CD4-positive, alpha-beta T cell (primary cell): ENCODE data around the gene POLE. TPM values are rescaled to one million over a fixed set of nuclear protein-coding genes. Genes with fewer than 3 reads are reported as not detected.

ENCODE experiments used
- ATAC-seq: fragments of 200-7000 bp; cut with Tn5 transposase; one replicate; pipeline ENCODE4 v1.10.0; 2022; ENCODE audit warnings: mild to moderate bottlenecking; ENCODE audit not compliant: poor library complexity
- CTCF ChIA-PET: fragments of 350-600 bp; sonication (Branson Sonifier 250); formaldehyde crosslinking; loops from one replicate; lab custom pipeline; 2021; ENCODE audit warnings: antibody characterized with exemption, inconsistent platforms; lab: Charles Lee
- POLR2A ChIA-PET: fragments of 350-600 bp; sonication (Branson Sonifier 250); formaldehyde crosslinking; loops from one replicate; lab custom pipeline; 2021; ENCODE audit warnings: antibody characterized with exemption, inconsistent platforms; lab: Charles Lee
- DNase-seq, 14 experiments: peaks; one replicate each; pipeline ENCODE4 v3.0.0-alpha.2; 2013 to 2020; ENCODE audit warnings: mixed read lengths in 2 of 14
- H3K27ac ChIP-seq, 2 donors: one replicate each; pipeline versions ENCODE4 v1.5.1 to v1.7.0; 2013; ENCODE audit warnings: low read length in 2 of 2, low read depth in 1 of 2, mild to moderate bottlenecking in 1 of 2
- H3K27me3 ChIP-seq, 2 experiments: 1 replicate in 1 of 2; 2 replicates in 1 of 2; pipeline versions ENCODE4 v1.6.1 to v1.7.0; 2013; ENCODE audit warnings: low read length in 2 of 2, control low read depth in 1 of 2, mild to moderate bottlenecking in 1 of 2, moderate library complexity in 1 of 2; ENCODE audit not compliant: insufficient read depth in 2 of 2, control insufficient read depth in 1 of 2
- H3K36me3 ChIP-seq: one replicate; pipeline ENCODE4 v1.6.1; 2013; ENCODE audit warnings: low read length, control low read depth; ENCODE audit not compliant: insufficient read depth
- H3K4me1 ChIP-seq: one replicate; pipeline ENCODE4 v1.6.1; 2013; ENCODE audit warnings: low read length, control low read depth; ENCODE audit not compliant: insufficient read depth
- H3K4me3 ChIP-seq: one replicate; pipeline ENCODE4 v1.5.1; 2013; ENCODE audit warnings: mild to moderate bottlenecking, low read length, moderate library complexity
- H3K9me3 ChIP-seq, 2 experiments: 1 replicate in 1 of 2; 2 replicates in 1 of 2; pipeline versions ENCODE4 v1.6.1 to v1.7.0; 2013; ENCODE audit warnings: low read length in 2 of 2, mild to moderate bottlenecking in 2 of 2, control low read depth in 1 of 2, moderate library complexity in 1 of 2; ENCODE audit not compliant: control insufficient read depth in 1 of 2, insufficient read depth in 1 of 2
- H3K27ac Mint-ChIP-seq: one replicate; pipeline ENCODE4 v1.8.0; 2020; ENCODE audit warnings: mixed read lengths
- H3K27me3 Mint-ChIP-seq: one replicate; pipeline ENCODE4 v1.8.0; 2021; ENCODE audit warnings: mixed read lengths
- H3K36me3 Mint-ChIP-seq: one replicate; pipeline ENCODE4 v1.8.0; 2021; ENCODE audit warnings: low read depth, mixed read lengths
- H3K4me1 Mint-ChIP-seq: one replicate; pipeline ENCODE4 v1.8.0; 2021; ENCODE audit warnings: low read depth, mixed read lengths
- H3K4me3 Mint-ChIP-seq: one replicate; pipeline ENCODE4 v1.8.0; 2020; ENCODE audit warnings: mild to moderate bottlenecking, mixed read lengths
- H3K9me3 Mint-ChIP-seq: one replicate; pipeline ENCODE4 v1.8.0; 2020; ENCODE audit warnings: mixed read lengths
- intact Hi-C, 2 experiments: fragments of 100-400 bp; cut with DNase I in 1 of 2; cut with micrococcal nuclease in 1 of 2; formaldehyde crosslinking; loops; one replicate each; pipeline versions ENCODE4 v1.15.1 to v1.9.0; 2023 to 2025; cut with DNase I, micrococcal nuclease
- total RNA-seq, 174 experiments: library from RNA in 2 of 174; stranded (reverse) in 2 of 174; gene quantifications; one replicate each; pipeline ENCODE4 v1.2.3 and lab custom pipeline; 2021 to 2026
- TF ChIP-seq, protein P1 (sequence below): fragments of 200-600 bp; IDR thresholded peaks from one replicate; pipeline ENCODE4 v1.8.0; 2022; ENCODE audit warnings: antibody characterized with exemption, mild to moderate bottlenecking

Gene POLE
- total RNA-seq, 2 experiments from 2014 or later, result 41.8 to 46.1 TPM

DNA sequence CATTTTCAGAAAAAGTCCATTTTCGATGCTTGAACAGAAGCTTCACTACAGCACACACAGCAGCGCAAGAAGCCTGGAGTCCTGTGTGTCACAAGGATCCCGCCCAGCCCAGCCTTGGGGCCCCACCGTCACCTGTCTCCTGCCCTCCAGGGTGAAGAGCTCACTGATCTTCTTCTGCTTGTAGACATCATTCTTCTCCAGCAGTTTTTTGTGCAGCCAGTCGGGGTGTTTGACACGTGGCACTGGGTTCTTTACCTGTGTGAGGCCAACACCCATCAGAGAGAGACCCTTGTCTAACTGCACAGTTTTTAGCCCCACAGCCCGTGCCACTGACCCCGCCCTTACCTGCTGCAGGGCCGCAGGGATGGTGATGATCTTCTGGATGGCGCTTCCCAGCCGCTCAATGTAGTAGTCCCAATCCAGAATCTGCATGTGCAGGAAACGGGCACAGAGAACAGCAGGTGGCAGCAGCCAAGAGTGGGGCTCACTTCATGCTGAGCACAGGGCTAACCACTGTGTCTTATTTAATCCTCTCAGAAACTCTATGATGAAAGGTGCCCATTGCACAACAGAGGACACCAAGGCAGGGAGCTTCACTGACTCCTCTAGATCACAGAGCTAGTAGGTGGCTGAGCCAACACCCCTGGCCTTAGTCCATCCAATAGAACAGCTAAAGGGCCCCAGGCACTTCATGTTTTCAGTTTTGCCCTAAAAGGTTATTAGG is 30.0 kb downstream of the POLE start:
- Mint-ChIP-seq H3K9me3 (no peaks in the 10 kb centered on the region), H3K36me3 (peaks cover 90% of the 10 kb centered on the region), H3K27me3 (no peaks in the 10 kb centered on the region), H3K4me3 (no peak overlapping the region), H3K4me1 (peaks cover 18% of the 10 kb centered on the region), H3K27ac (no peak overlapping the region)
- peaks cover 6% of the 10 kb centered on the region for H3K4me1 ChIP-seq
- H3K27me3 ChIP-seq, result no peaks in the 10 kb centered on the region
- ChIA-PET POLR2A (no interaction called here), CTCF (no interaction called here)
- no peak overlapping the region for H3K27ac ChIP-seq
- H3K9me3 ChIP-seq, result no peaks in the 10 kb centered on the region
- H3K36me3 ChIP-seq, result peaks cover 90% of the 10 kb centered on the region
- intact Hi-C loops, result no loop called here
- TF ChIP-seq, protein P1, sequence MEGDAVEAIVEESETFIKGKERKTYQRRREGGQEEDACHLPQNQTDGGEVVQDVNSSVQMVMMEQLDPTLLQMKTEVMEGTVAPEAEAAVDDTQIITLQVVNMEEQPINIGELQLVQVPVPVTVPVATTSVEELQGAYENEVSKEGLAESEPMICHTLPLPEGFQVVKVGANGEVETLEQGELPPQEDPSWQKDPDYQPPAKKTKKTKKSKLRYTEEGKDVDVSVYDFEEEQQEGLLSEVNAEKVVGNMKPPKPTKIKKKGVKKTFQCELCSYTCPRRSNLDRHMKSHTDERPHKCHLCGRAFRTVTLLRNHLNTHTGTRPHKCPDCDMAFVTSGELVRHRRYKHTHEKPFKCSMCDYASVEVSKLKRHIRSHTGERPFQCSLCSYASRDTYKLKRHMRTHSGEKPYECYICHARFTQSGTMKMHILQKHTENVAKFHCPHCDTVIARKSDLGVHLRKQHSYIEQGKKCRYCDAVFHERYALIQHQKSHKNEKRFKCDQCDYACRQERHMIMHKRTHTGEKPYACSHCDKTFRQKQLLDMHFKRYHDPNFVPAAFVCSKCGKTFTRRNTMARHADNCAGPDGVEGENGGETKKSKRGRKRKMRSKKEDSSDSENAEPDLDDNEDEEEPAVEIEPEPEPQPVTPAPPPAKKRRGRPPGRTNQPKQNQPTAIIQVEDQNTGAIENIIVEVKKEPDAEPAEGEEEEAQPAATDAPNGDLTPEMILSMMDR, result no peak
- no peak overlapping the region for H3K4me3 ChIP-seq
- no peak for DNase-seq
- ATAC-seq, result no peak

DNA sequence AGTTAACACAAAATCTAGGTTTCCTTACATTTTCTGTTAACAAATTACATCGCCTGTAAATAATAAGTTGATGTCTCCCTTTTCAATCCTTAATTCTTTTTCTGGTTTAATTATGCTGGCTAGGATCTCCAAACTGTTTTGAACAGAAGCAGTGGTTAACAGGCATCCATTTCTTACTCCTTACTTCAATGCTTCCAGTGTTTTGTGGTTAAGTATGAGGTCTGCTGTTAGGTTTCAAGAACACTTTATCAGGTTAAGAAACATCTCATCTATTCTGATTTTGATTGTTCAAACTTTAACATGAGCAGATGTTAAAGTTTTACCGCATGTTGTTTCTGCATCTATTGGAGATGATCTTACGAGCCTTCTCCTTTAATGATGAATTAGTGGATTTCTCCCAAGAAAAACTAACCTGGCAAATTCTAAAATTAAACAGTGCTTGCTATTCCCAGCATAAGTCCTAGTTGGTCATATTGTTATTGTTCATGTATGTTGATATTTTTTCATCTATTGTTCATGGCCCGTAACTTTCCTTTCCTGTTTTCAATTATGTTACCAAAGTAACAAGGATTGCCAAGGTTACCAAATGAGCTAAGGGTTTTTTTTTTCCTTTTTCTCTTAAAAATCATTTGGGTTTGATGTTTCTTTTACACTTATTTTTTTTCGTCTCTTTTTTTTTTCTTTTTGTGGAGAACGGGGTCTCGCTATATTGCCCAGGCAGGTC is 33.4 kb downstream of the POLE start:
- Mint-ChIP-seq H3K36me3 (peaks cover 91% of the 10 kb centered on the region), H3K27me3 (no peaks in the 10 kb centered on the region), H3K9me3 (no peaks in the 10 kb centered on the region), H3K27ac (no peak overlapping the region), H3K4me3 (no peak overlapping the region), H3K4me1 (no peaks in the 10 kb centered on the region)
- peaks cover 66% of the 10 kb centered on the region for H3K36me3 ChIP-seq
- intact Hi-C loops, result no loop called here
- POLR2A ChIA-PET, result no interaction called here
- H3K27me3 ChIP-seq, result no peaks in the 10 kb centered on the region
- no peaks in the 10 kb centered on the region for H3K9me3 ChIP-seq
- CTCF ChIA-PET, result interaction anchor here (1.5 kb wide), 1 partner anchor 12 kb away, joined by 3 read pairs; no protein-coding TSS in a partner anchor
- H3K4me3 ChIP-seq, result no peak overlapping the region
- ATAC-seq, result no peak
- no peak for DNase-seq
- H3K27ac ChIP-seq, result no peak overlapping the region
- no peaks in the 10 kb centered on the region for H3K4me1 ChIP-seq
- TF ChIP-seq, protein P1, result no peak

GRCh38 chr12:132651444-132652100 is 35.6 kb downstream of the POLE start:
- Mint-ChIP-seq H3K27ac (no peak overlapping the region), H3K36me3 (peaks cover 88% of the 10 kb centered on the region), H3K27me3 (no peaks in the 10 kb centered on the region), H3K4me1 (no peaks in the 10 kb centered on the region), H3K4me3 (no peak overlapping the region), H3K9me3 (no peaks in the 10 kb centered on the region)
- intact Hi-C loops, result no loop called here
- TF ChIP-seq, protein P1, result no peak
- no peak overlapping the region for H3K4me3 ChIP-seq
- H3K36me3 ChIP-seq, result peaks cover 54% of the 10 kb centered on the region
- ATAC-seq, result no peak
- POLR2A ChIA-PET, result no interaction called here
- no peaks in the 10 kb centered on the region for H3K4me1 ChIP-seq
- DNase-seq, result no peak
- H3K9me3 ChIP-seq, result no peaks in the 10 kb centered on the region
- H3K27ac ChIP-seq, result no peak overlapping the region
- no peaks in the 10 kb centered on the region for H3K27me3 ChIP-seq
- CTCF ChIA-PET, result interaction anchor here (0.7 kb wide), 1 partner anchor 129 kb away, joined by 3 read pairs; no protein-coding TSS in a partner anchor
